GM18861 (cell line): ENCODE results near the gene JAKMIP1.

ENCODE experiments used
- ATAC-seq: cut with Tn5 transposase; IDR thresholded peaks from one replicate; pipeline ENCODE4 v1.9.1; 2021; ENCODE audit not compliant: unreplicated experiment

Gene JAKMIP1

DNA sequence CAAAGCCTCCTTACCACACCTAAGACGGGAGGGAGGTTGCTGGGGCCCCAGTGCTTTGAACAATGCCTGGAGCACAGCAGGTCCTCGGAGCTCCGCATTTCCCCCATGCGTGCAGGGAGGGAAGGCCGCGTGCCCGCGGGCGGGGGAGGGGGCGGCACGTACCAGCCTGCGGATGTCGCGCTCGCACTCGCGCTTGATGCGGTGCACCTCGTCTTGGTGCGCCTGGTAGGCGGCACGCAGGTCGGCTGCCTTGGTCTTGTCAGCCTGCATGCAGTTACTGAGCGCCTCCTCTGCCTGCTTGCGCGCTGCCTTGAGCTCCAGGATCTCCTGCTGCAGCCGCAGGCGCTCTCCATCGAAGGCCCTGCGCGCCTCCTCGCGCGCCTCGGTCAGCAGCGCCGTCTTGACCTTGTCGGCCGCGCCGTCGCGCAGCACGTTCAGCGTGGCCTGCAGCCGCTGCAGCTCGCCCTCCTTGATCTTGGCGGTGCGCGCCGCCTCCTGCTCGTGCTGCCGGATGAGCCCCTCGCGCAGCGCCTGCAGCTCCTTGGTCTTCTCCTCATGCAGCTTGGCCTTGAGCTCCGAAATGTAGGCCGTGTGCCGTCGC, 94.9 kb downstream of the JAKMIP1 start:
- no peak for ATAC-seq

GRCh38 chr4:6104541-6105130, 95.7 kb downstream of the JAKMIP1 start:
- ATAC-seq: no peak

DNA sequence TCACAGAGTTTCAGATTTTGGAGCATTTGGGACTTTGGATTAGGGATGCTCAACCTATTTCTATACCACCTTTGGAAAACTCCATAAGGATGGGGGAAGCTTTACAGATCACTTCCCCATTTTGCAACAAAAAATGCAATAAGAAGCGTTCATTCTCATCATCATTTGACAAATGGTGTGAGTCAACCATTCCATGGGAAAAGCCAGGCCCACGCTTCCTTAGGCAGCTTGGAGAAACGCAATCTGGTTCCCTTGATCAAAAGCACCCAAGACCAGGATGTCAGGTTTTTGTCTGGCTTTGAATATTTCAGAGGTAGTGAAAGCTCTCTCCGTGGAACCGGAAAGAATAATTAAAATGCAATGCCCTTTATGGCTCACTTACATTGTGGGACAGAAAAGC, 102.8 kb downstream of the JAKMIP1 start:
- ATAC-seq: no peak

GRCh38 chr4:6095897-6096296, 104.5 kb downstream of the JAKMIP1 start:
- no peak for ATAC-seq

GRCh38 chr4:6095023-6095752, 105.2 kb downstream of the JAKMIP1 start:
- ATAC-seq: no peak

DNA sequence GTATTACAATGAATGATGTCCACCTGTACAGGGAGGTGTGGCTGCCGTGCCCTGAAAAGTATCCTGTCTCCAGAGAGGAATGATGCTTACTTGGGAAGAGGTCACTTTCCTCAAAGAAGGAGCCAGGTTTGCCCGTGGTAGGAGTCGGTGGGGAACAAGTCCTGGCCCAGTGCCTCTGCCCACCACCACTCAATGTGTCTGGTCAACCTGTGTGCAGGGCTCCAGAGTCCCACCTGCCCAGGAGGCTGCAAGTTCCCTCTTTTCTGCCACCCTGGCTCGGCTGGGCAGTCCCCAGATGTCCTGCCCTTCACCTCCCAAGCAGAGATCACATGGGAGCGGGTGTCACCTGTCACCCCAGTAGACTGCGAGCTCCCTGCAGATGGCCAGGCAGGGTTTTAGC, 106.7 kb downstream of the JAKMIP1 start:
- no peak for ATAC-seq

DNA sequence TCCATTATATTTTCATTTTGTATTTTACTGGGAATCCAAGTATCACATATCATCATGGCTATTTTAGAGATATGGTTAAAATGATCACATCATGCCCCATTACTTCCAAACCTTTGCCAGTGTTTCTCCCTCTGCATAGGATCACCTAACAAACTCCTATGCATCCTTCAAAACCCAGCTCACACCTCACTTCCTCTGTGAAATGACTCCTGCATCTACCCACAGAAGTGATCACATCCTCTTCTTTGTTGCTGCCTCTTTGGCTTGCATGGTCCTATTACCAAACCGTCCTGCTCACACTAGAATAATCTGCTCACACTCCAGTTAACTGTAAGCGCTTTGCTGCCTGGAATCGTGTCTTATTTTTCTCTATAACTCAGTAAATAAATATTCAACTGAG, 107.4 kb downstream of the JAKMIP1 start:
- no peak for ATAC-seq

- no peak for ATAC-seq
Measured at GRCh38 chr4:6092131-6092530, 108.2 kb downstream of the JAKMIP1 start.

DNA sequence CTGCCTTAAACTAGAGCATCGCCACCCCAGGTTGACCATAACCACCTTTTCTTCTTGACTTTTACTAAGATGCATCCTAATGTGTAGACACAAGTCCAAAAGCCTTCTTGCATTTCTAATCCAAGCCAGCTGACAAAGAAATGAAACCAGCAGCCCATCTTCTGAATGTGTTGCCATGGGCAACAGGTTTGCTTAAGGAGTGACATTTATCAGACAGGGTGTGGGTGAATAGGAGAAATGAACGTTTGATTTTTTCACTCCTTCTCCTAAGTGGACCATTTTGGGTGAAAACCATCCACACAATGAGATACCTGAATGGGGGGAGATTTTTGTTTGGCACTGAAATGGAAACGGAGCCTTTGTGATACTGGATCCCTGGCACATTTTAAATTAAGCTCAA, 109.4 kb downstream of the JAKMIP1 start:
- ATAC-seq: no peak

- ATAC-seq: no peak
Measured at GRCh38 chr4:6088950-6089349, 111.4 kb downstream of the JAKMIP1 start.

DNA sequence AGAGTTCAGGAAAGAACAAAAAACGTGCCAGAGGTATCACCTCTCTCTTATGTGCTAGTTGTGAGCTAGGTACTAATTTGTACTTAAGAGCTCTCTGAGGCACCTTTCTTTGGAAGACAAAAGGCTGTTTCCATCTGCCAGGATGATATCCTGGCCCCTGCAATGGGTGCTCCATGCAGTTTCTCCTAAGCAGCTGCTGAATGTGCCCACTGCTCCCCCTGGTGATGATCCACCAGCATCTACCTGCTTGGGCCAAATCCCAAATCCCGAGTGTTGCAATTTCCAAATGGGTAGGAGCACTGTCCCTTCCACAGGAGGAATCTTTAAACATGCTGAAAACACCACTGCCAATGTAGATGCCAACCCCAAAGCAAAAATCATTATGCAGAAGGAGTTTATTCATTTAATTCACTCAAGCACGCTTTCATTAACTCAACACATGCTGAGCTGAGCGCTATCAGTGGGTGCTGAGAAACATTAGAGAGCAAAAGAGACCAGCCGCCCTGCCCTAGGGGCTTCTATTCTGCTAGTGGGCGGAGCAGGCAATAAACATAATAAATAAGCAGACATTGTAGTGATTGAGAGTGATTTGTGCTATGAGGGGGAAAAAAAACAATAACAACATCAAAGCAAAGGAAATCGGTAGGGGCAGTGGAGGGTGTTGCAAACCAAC, 112.5 kb downstream of the JAKMIP1 start:
- ATAC-seq: no peak

DNA sequence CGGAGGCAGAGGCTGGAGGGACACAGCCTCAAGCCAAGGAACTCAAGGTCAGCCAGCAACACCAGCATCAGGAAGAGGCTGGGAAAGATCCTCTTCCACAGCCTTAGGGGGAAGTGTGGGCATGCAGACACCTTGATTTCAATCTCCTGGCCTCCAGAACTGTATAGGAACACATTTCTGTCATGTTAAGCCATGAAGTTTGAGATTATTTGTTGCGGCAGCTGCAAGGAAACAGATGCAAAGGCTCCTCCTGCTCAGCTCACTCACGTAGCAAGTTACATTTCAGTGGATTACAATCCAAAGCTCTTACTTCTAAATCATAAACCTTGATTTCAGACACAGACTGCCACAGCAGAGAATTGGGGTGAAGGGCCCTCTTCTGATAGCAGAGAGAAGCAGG, 113.5 kb downstream of the JAKMIP1 start:
- no peak for ATAC-seq

- no peak for ATAC-seq
Measured at GRCh38 chr4:6085691-6086628, 114.4 kb downstream of the JAKMIP1 start.

GRCh38 chr4:6085028-6085690, 115.2 kb downstream of the JAKMIP1 start:
- no peak for ATAC-seq

GRCh38 chr4:6079965-6080364, 120.4 kb downstream of the JAKMIP1 start:
- no peak for ATAC-seq

DNA sequence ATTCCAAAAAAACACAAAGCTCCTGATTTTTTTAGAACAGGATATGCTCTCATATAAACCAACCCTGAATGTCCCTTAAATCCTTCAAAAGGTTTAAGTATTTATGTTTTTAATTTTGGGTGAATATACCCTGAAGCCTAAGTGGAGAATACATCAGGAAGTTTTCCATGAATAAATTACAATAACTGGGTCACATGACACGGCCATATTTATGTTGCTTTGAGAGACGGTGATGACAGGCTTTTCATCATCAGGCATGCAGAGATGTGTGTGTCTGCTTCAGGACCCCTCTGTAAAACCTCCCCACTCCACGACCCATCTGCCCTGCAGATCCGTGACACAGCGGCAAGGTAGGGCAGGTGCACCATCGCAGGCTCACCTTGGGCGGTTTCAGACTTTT, 121.8 kb downstream of the JAKMIP1 start:
- no peak for ATAC-seq

DNA sequence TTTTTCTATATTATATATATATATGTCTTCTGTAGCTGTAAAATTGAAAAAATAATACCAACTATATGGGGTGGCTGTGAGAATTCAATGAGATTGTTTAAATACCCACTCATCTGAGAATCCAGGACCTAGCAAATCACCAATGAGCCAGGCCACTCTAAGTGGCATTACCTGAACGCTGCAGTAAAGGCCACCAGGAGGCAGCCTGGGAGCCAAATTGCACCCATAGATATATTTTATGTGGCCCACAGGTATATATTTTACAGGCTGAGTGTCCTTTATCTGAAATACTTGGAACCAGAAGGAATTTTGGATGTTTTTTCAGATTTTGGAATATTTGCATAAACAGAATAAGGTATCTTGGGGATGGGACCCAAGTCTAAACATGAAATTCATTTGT, 124.0 kb downstream of the JAKMIP1 start:
- ATAC-seq: no peak

GRCh38 chr4:6074758-6075157, 125.6 kb downstream of the JAKMIP1 start:
- ATAC-seq: no peak

DNA sequence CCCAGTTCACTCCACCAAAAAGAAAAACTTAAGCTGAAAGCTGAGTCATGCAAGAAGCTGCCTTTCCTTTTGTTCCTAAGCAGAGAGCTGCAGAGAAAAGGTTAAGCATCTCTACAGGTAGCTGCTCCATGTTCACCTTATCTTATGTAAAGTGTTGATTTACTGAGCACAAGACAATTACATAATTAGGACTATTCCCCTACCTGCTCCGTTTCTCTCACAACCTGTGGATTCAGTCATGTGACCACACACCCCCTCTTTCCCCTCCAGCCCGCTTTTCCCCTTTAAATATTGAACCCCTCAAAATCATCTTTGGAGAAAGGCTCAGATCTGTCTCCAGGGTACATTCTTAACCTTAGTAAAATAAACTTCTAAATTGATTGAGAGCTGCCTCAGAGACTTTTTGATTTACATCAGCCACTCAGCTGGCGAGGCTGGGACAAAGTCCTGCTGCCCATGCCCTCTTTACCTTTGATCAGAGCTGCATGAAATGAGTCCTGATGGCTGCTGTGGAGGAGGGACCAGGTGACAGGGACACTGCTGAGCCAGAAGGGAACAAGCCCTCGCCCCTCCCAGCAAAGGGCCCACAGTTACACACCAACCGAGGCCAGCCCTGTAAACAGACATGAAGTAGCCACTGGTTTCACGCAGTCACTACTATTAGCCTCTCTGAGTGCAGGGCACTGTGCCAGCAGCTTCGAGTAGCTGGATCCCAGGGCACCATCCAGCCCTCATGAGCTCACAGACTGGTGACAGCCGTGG, 128.2 kb downstream of the JAKMIP1 start:
- no peak for ATAC-seq
